ENCODE results near the gene ZNF462. TPM values are rescaled to one million over a fixed set of nuclear protein-coding genes. Genes with fewer than 3 reads are reported as not detected.

ZNF462 gene
- total and polyA plus RNA-seq, 2 experiments from 2014 or later: 40.0 to 101 TPM

- no peaks in the 10 kb centered on the region; the same call in none of the 3 replicates for H3K9me3 Mint-ChIP-seq
- Histone ChIP-seq H3K4me2 (peak overlapping the region; percentile 94), H3K36me3 (ENCODE audit: insufficient read depth) (no peaks in the 10 kb centered on the region), H3K9me2 (ENCODE audit: insufficient read depth) (no peaks in the 10 kb centered on the region), H3K4me3 (peak overlapping the region; percentile 87), H3K27ac (ENCODE audit: low read depth) (no peak overlapping the region), H4K20me1 (replicated peaks; ENCODE audit: insufficient read depth) (peaks cover 19% of the 10 kb centered on the region; the same call in 1 of the 2 replicates), H3F3A (replicated peaks; ENCODE audit: low read depth) (no peaks in the 10 kb centered on the region), H3K79me2 (replicated peaks; ENCODE audit: insufficient read depth) (peaks cover 99% of the 10 kb centered on the region), H3K27me3 (ENCODE audit: insufficient read depth) (no peaks in the 10 kb centered on the region), H3K4me1 (ENCODE audit: insufficient read depth) (peaks cover 61% of the 10 kb centered on the region), H2AFZ (no peak overlapping the region)
- H3K36me3 Mint-ChIP-seq (ENCODE audit: low read depth): peaks cover 71% of the 10 kb centered on the region
- H3K27me3 Mint-ChIP-seq (ENCODE audit: insufficient read depth, low read depth, poor library complexity): peaks cover 22% of the 10 kb centered on the region
- H3K27ac Mint-ChIP-seq: no peak overlapping the region
- H3K4me1 Mint-ChIP-seq: peaks cover 67% of the 10 kb centered on the region
- H3K4me3 Mint-ChIP-seq: peak overlapping the region; percentile 53
- no peak for TF ChIP-seq STAT1 (IDR thresholded peaks at IDR 0.05; ENCODE audit: unreplicated experiment)
- TF ChIP-seq NANOG (IDR thresholded peaks at IDR 0.05; ENCODE audit: borderline replicate concordance): no peak
- TF ChIP-seq REST (IDR thresholded peaks at IDR 0.05; ENCODE audit: unreplicated experiment): no peak
- TF ChIP-seq CREB1 (CRISPR knock-in tag; IDR thresholded peaks at IDR 0.05; ENCODE audit: low read depth): no peak
- TF ChIP-seq EZH2 (IDR thresholded peaks at IDR 0.05; ENCODE audit: low read depth, unreplicated experiment): no peak
- no peak for TF ChIP-seq ETS1 (IDR thresholded peaks at IDR 0.05)
- DNase-seq (ENCODE audit: low spot score) (no peak), ATAC-seq (no peak)
These were observed 3.3 kb downstream of the ZNF462 start for GRCh38 chr9:106866243-106866642.

GRCh38 chr9:106867286-106867685, 4.3 kb downstream of the ZNF462 start:
- Mint-ChIP-seq H3K36me3 (ENCODE audit: low read depth) (peaks cover 69% of the 10 kb centered on the region), H3K27ac (no peak overlapping the region), H3K4me3 (peak overlapping the region; percentile 53; the same call in 2 of the 3 replicates), H3K27me3 (ENCODE audit: insufficient read depth, low read depth, poor library complexity) (peaks cover 17% of the 10 kb centered on the region), H3K9me3 (no peaks in the 10 kb centered on the region; the same call in none of the 3 replicates), H3K4me1 (peaks cover 76% of the 10 kb centered on the region)
- no peak for DNase-seq (ENCODE audit: low spot score)
- Histone ChIP-seq H3K9me2 (ENCODE audit: insufficient read depth) (no peaks in the 10 kb centered on the region), H4K20me1 (replicated peaks; ENCODE audit: insufficient read depth) (peaks cover 19% of the 10 kb centered on the region; the same call in 1 of the 2 replicates), H3K27ac (ENCODE audit: low read depth) (no peak overlapping the region), H3K4me2 (peak overlapping the region; percentile 94), H3K4me1 (ENCODE audit: insufficient read depth) (peaks cover 69% of the 10 kb centered on the region), H2AFZ (no peak overlapping the region), H3F3A (replicated peaks; ENCODE audit: low read depth) (no peaks in the 10 kb centered on the region), H3K36me3 (ENCODE audit: insufficient read depth) (no peaks in the 10 kb centered on the region), H3K79me2 (replicated peaks; ENCODE audit: insufficient read depth) (peaks cover 100% of the 10 kb centered on the region), H3K4me3 (peak overlapping the region; percentile 87; the same call in 1 of the 2 replicates), H3K27me3 (ENCODE audit: insufficient read depth) (no peaks in the 10 kb centered on the region)
- ATAC-seq: no peak
- no peak for TF ChIP-seq ZNF114 (CRISPR knock-in tag; IDR thresholded peaks at IDR 0.05)
- TF ChIP-seq EZH2 (IDR thresholded peaks at IDR 0.05; ENCODE audit: low read depth, unreplicated experiment): no peak
- TF ChIP-seq REST (IDR thresholded peaks at IDR 0.05; ENCODE audit: unreplicated experiment): no peak
- no peak for TF ChIP-seq ETS1 (IDR thresholded peaks at IDR 0.05)
